Heart right ventricle (tissue), 16 donors: ENCODE data around the gene TCF4. TPM values are rescaled to one million over a fixed set of nuclear protein-coding genes. Genes with fewer than 3 reads are reported as not detected.

ENCODE experiments used
- ATAC-seq, 8 donors: fragments of 200-7000 bp; cut with Tn5 transposase; one replicate each; pipeline ENCODE4 v1.9.1; 2020; ENCODE audit warnings: mild to moderate bottlenecking in 8 of 8, moderate library complexity in 8 of 8, moderate number of reproducible peaks in 1 of 8
- DNase-seq, 2 donors: peaks; one replicate each; pipeline ENCODE4 v3.0.0-alpha.2; 2020
- H3K27ac ChIP-seq, 10 donors: fragments of 200-600 bp; sonication (generic) in 2 of 10; one replicate each; pipeline versions ENCODE4 v1.5.0 to v1.8.0; 2020 to 2022; ENCODE audit warnings: mild to moderate bottlenecking in 3 of 10
- H3K27me3 ChIP-seq, 7 donors: fragments of 200-600 bp; one replicate each; pipeline ENCODE4 v1.8.0; 2021 to 2022; ENCODE audit warnings: mild to moderate bottlenecking in 2 of 7
- H3K36me3 ChIP-seq, 9 donors: fragments of 200-600 bp; sonication (generic) in 1 of 9; one replicate each; pipeline versions ENCODE4 v1.5.0 to v1.8.0; 2020 to 2022; ENCODE audit warnings: mild to moderate bottlenecking in 2 of 9
- H3K4me1 ChIP-seq, 9 donors: fragments of 200-600 bp; sonication (generic) in 1 of 9; one replicate each; pipeline versions ENCODE4 v1.5.0 to v1.8.0; 2020 to 2022; ENCODE audit warnings: mild to moderate bottlenecking in 4 of 9
- H3K4me3 ChIP-seq, 10 donors: fragments of 200-600 bp; sonication (generic) in 2 of 10; one replicate each; pipeline versions ENCODE4 v1.5.0 to v1.8.0; 2020 to 2022; ENCODE audit warnings: mild to moderate bottlenecking in 7 of 10, moderate library complexity in 2 of 10
- H3K9me3 ChIP-seq, 11 donors: fragments of 200-600 bp in 10 of 11; sonication (generic) in 2 of 11; one replicate each; pipeline versions ENCODE4 v1.5.0 to v1.8.0; 2013 to 2022; ENCODE audit warnings: mild to moderate bottlenecking in 2 of 11, control low read depth in 1 of 11, moderate library complexity in 1 of 11
- WGBS, 2 donors: extraction: QIAGEN DNeasy Blood & Tissue Kit; methylation state at CpG; one replicate each; pipeline ENCODE4 v1.1.7; 2013; ENCODE audit warnings: inconsistent platforms in 1 of 2; 5-methylcytosine and 5-hydroxymethylcytosine counted together
- intact Hi-C, 10 donors: fragments of 100-400 bp; cut with DNase I; formaldehyde crosslinking; loops; one replicate each; pipeline versions ENCODE4 v1.11.1 to v1.14.2; 2022
- polyA plus RNA-seq, 2 donors: library from polyadenylated mRNA; stranded (reverse); fragments of 200-250 nt; gene quantifications; one replicate each; pipeline ENCODE4 v1.2.3, GENCODE V29; 2013
- total RNA-seq, 10 donors: library from RNA; stranded (reverse); fragmentation: NEBNext Ultra II Directional in 3 of 10; extraction: Animal tissue kit (Norgen Biotek cat#: 25700) in 3 of 10; gene quantifications; one replicate each; pipeline versions ENCODE4 v1.2.1 to v1.2.4, GENCODE V29; 2021 to 2023
- TF ChIP-seq, protein P1 (sequence below), 9 donors: fragments of 200-600 bp; sonication (generic) in 2 of 9; IDR thresholded peaks; one replicate each; pipeline versions ENCODE4 v1.5.0 to v1.8.0; 2021 to 2022; ENCODE audit warnings: antibody characterized with exemption in 9 of 9, mild to moderate bottlenecking in 5 of 9, moderate library complexity in 1 of 9
- donor health status: Arrhythmogenic right ventricular cardiomyopathy.
- donor health status: ischemic (EF 13 %, LVEDD 7.1; RV severe dilation, severe dysfunction).
- donor health status: healthy with polysubstance abuse.
- donor health status: DM: no; HTN: yes; CAD: no.
- donor health status: DM: no; HTN: no; CAD: no.
- donor health status: ischemic (EF 25% LVEDD 6.9; RV normal size, moderate dysfunction).
- donor health status: ischemic (EF 25% LVEDD 5.7; RV mildly dilated, moderate dysfunction).
- donor health status: healthy.
- donor health status: DM: yes; HTN: yes; CAD: no.
- donor health status: Ischemic cardiomyopathy.
- donor health status: ischemic (EF 35%, LVEDD 5.7; RV mildly dilated, moderate dysfunction).
- donor health status: nonischemic (EF 11% LVEDD 7.7; RV severe dilation, severe dysfunction).
- donor health status: DM: yes; HTN: yes; CAD: no.
- donor health status: PGD.
- donor health status: ischemic (EF 29% LVEDD 5.4; RV normal size, mild dysfunction).
- donor health status: nonischemic (EF 23%, LVEDD 6.1; RV moderate dilation, normal function).

Gene TCF4
- total and polyA plus RNA-seq, 12 donors: 12.6 to 90.1 (median 65.5) TPM

DNA sequence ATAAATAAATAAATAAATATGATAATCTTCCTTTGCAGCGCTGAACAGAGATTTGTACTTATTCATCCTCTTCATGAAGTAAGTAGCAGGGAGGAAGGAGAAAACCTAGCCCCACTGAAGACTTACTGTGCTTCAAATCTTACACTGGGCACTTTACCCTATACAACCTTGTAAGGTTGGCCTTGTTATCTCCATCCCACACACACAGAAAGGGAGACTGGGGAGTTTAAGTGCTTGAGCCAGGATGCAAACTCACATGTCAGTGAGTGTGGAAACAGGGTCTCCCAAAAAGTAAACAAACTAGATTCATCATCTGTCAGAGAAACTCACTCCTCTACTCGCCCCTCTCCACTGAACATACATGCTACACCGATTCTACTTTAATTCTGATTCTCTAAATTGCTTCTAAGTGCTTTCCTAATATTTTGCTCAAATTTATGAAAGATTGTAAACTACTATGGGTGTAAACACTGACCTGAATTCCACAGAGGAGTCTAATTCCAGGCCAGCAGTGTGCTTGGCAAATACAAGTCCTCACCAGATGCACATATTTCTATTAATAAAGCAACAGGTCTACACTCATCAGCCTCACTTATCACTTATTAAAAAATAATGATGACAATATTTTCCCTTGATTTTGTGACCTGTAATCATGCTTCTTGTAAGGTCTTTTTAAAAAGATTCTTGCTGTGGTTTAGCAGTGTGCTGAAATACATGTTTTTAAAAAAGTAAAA is 155.5 kb downstream of the TCF4 start:
- 82 to 88% methylated on average over 3 of the region's 3 CpGs for WGBS, 2 donors
- intact Hi-C loops: no loop called here
- TF ChIP-seq, protein P1, sequence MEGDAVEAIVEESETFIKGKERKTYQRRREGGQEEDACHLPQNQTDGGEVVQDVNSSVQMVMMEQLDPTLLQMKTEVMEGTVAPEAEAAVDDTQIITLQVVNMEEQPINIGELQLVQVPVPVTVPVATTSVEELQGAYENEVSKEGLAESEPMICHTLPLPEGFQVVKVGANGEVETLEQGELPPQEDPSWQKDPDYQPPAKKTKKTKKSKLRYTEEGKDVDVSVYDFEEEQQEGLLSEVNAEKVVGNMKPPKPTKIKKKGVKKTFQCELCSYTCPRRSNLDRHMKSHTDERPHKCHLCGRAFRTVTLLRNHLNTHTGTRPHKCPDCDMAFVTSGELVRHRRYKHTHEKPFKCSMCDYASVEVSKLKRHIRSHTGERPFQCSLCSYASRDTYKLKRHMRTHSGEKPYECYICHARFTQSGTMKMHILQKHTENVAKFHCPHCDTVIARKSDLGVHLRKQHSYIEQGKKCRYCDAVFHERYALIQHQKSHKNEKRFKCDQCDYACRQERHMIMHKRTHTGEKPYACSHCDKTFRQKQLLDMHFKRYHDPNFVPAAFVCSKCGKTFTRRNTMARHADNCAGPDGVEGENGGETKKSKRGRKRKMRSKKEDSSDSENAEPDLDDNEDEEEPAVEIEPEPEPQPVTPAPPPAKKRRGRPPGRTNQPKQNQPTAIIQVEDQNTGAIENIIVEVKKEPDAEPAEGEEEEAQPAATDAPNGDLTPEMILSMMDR (IDR thresholded peaks at IDR 0.05): no peak
- Histone ChIP-seq H3K27ac (peak overlapping the region in 1 of 10 donors; percentile 3), H3K4me1 (peaks cover 0 to 68% (median 17%) of the 10 kb centered on the region in 9 donors), H3K4me3 (no peak overlapping the region), H3K36me3 (no peaks in the 10 kb centered on the region), H3K27me3 (no peaks in the 10 kb centered on the region), H3K9me3 (no peaks in the 10 kb centered on the region)
- DNase-seq (no peak), ATAC-seq (peak in 1 of 8 donors; percentile 50)

DNA sequence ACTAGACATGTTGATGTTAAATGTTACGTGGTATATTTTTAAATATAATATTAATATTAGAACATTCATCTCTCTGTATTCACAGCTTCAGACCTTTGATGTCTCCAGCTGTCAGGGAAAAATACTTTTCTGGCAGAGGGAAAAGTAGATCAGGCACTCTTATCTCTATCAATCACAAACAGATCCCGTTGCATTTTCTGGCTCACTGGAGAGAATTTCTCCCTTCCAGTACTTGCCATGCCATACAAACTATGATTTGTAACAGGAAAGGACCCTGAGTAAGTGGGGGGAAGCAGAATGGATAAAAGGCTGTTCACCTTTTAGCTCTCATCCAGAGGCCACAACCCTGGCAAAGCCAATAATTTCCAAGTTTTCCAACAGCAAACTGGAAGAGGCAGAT is 158.0 kb downstream of the TCF4 start:
- no peaks in the 10 kb centered on the region for H3K27me3 ChIP-seq
- ATAC-seq (peak in 1 of 8 donors; percentile 27), DNase-seq (no peak)
- intact Hi-C loops: no loop called here
- peak overlapping the region in 5 of 10 donors; percentile 7 to 52 (median 27) for H3K27ac ChIP-seq
- no peaks in the 10 kb centered on the region for H3K36me3 ChIP-seq
- H3K9me3 ChIP-seq: no peaks in the 10 kb centered on the region
- no peak overlapping the region for H3K4me3 ChIP-seq
- WGBS, 2 donors: 39 to 42% methylated on average over 2 of the region's 2 CpGs
- TF ChIP-seq, protein P1 (IDR thresholded peaks at IDR 0.05): no peak
- H3K4me1 ChIP-seq: peaks cover 0 to 51% (median 17%) of the 10 kb centered on the region in 9 donors

DNA sequence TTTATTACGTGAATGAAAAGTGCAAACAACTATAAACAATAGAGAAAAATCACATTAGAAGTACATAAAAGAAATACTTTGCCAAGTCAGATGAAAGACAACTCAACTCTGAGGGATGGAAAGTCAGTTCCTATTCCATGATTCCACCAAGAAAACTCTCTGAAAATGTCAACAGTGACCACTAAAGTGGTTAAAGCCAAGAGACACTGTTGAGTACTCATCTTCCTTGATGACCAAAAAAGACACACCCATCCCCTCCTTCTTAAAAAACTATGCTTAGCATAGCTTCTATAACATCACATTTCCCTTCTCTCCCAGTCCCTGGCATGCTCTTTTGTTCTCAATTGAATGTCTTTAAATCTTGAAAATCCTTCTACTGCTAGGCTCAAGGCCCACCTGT is 160.0 kb downstream of the TCF4 start:
- Histone ChIP-seq H3K4me1 (peaks cover 0 to 49% (median 13%) of the 10 kb centered on the region in 9 donors), H3K4me3 (no peak overlapping the region), H3K27ac (peak overlapping the region in 1 of 10 donors; percentile 14), H3K9me3 (no peaks in the 10 kb centered on the region), H3K27me3 (no peaks in the 10 kb centered on the region), H3K36me3 (no peaks in the 10 kb centered on the region)
- no peak for DNase-seq
- intact Hi-C loops: loop anchor here in 2 of 10 donors (5.0 to 10.0 kb wide), 2 partner anchors 44 to 357 kb away; no protein-coding TSS in a partner anchor
- WGBS, 2 donors: 61 to 77% methylated on average over 1 of the region's 1 CpG
- no peak for ATAC-seq
- TF ChIP-seq, protein P1 (IDR thresholded peaks at IDR 0.05): no peak

DNA sequence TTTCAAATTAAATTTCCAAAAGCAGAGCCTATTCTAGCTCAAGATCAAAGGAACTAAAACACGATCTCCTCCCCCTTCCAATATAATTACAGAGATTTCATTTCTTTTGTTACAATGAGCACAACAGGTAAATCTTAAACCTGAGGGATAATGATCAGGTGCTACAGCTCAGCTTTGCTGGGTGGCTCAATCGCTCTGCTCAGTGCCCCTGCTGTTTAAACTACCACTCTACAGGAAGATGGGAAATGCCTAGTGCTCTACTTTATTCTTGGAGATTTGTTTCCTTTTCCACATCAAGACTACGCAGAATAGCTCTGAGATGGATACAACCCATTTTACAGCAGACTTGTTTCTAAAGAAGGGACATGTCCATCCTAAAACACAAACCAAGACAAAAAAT is 162.3 kb downstream of the TCF4 start:
- TF ChIP-seq, protein P1 (IDR thresholded peaks at IDR 0.05): no peak
- Histone ChIP-seq H3K27ac (no peak overlapping the region), H3K9me3 (no peaks in the 10 kb centered on the region), H3K4me3 (no peak overlapping the region), H3K36me3 (no peaks in the 10 kb centered on the region), H3K27me3 (no peaks in the 10 kb centered on the region), H3K4me1 (peaks cover 0 to 37% (median 11%) of the 10 kb centered on the region in 9 donors)
- WGBS, 2 donors: 85 to 87% methylated on average over 3 of the region's 3 CpGs
- DNase-seq: no peak
- intact Hi-C loops: loop anchor here in 2 of 10 donors (5.0 to 10.0 kb wide), 2 partner anchors 47 to 359 kb away; no protein-coding TSS in a partner anchor
- ATAC-seq: no peak
